ENCODE measurements around the gene METTL22. TPM values are rescaled to one million over a fixed set of nuclear protein-coding genes. Genes with fewer than 3 reads are reported as not detected.

Gene METTL22
- polyA plus RNA-seq, 1 experiment = 39.7 TPM

DNA sequence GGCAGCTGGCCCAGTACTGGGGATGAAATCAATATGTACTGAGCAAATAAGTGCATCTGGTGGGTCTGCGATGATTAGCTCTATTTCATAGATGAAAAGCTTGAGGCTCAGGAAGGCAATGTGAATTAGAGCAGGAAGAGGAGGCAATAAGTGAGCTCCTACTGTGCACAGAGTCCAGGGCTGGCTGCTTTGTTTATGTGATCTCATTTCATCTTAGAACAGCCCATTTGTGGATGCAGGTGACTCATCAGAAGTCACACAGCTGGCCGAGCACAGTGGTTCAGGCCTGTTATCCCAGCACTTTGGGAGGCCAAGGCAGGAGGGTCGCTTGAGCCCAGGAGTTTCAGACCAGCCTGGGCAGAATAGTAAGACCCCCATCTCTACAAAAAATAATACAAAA is 38.3 kb upstream of the METTL22 start:
- peaks cover 5% of the 10 kb centered on the region for H3K27me3 ChIP-seq (ENCODE audit: control insufficient read depth, insufficient read depth, low read length)
- H3K4me3 ChIP-seq (ENCODE audit: low read depth, low read length) = no peak overlapping the region
- no peak for DNase-seq (ENCODE audit: low read depth, low spot score)
- TF ChIP-seq, protein P1, sequence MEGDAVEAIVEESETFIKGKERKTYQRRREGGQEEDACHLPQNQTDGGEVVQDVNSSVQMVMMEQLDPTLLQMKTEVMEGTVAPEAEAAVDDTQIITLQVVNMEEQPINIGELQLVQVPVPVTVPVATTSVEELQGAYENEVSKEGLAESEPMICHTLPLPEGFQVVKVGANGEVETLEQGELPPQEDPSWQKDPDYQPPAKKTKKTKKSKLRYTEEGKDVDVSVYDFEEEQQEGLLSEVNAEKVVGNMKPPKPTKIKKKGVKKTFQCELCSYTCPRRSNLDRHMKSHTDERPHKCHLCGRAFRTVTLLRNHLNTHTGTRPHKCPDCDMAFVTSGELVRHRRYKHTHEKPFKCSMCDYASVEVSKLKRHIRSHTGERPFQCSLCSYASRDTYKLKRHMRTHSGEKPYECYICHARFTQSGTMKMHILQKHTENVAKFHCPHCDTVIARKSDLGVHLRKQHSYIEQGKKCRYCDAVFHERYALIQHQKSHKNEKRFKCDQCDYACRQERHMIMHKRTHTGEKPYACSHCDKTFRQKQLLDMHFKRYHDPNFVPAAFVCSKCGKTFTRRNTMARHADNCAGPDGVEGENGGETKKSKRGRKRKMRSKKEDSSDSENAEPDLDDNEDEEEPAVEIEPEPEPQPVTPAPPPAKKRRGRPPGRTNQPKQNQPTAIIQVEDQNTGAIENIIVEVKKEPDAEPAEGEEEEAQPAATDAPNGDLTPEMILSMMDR (IDR thresholded peaks at IDR 0.05; ENCODE audit: low read depth, low read length) = no peak
- no peak overlapping the region for H3K27ac ChIP-seq (ENCODE audit: low read depth, low read length)
- no peaks in the 10 kb centered on the region for H3K9me3 ChIP-seq (ENCODE audit: control insufficient read depth, insufficient read depth, low read length)
- POLR2A ChIA-PET = no interaction called here
- CTCF ChIA-PET = interaction anchor here (2.5 kb wide), 1 partner anchor 10 kb away, joined by 10 read pairs; no protein-coding TSS in a partner anchor

DNA sequence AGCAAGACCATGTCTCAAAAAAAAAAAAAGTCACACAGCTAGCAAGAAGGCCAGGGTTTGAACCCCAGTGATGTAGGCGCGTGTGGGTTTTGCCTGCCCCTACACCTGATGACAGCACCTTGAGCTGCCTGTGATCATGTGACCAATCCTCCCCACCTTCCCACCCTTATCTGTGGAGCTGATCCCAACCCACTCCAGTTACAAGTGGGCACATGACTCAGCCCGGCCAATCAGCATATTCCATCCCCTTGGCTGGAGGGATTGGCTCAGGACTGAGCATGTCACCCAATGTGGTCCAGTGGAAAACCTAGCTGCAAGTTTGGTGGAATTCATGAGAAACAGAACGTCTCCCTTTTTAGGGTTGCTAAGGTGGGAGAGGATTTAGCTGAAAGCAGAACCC is 37.8 kb upstream of the METTL22 start:
- H3K4me3 ChIP-seq (ENCODE audit: low read depth, low read length) = no peak overlapping the region
- CTCF ChIA-PET = interaction anchor here (2.5 kb wide), 1 partner anchor 11 kb away, joined by 10 read pairs; no protein-coding TSS in a partner anchor
- POLR2A ChIA-PET = no interaction called here
- DNase-seq (ENCODE audit: low read depth, low spot score) = no peak
- peaks cover 10% of the 10 kb centered on the region for H3K27me3 ChIP-seq (ENCODE audit: control insufficient read depth, insufficient read depth, low read length)
- no peaks in the 10 kb centered on the region for H3K9me3 ChIP-seq (ENCODE audit: control insufficient read depth, insufficient read depth, low read length)
- TF ChIP-seq, protein P1 (IDR thresholded peaks at IDR 0.05; ENCODE audit: low read depth, low read length) = no peak
- no peak overlapping the region for H3K27ac ChIP-seq (ENCODE audit: low read depth, low read length)

DNA sequence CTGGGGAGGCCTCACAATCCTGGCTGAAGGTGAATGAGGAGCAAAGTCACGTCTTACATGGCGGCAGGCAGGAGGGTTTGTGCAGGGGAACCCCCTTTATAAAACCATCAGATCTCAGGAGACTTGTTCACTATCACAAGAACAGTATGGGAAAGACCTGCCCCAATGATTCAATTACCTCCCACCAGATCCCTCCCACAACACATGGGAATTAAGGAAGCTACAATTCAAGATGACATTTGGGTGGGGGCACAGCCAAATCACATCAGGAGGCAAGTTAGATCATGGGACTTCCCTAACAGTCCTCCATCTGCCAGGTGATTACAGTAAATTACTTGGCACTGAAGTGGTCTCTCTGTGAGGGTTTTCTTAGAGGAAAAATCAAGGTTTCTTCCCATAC is 36.5 kb upstream of the METTL22 start:
- TF ChIP-seq, protein P1 (IDR thresholded peaks at IDR 0.05; ENCODE audit: low read depth, low read length) = no peak
- peaks cover 4% of the 10 kb centered on the region; the same call in 1 of the 2 replicates for H3K9me3 ChIP-seq (ENCODE audit: control insufficient read depth, insufficient read depth, low read length)
- ChIA-PET POLR2A (no interaction called here), CTCF (interaction anchor here (1.1 to 2.5 kb wide), 2 partner anchors 12 to 17 kb away, joined by 3 to 10 read pairs; no protein-coding TSS in a partner anchor)
- no peak overlapping the region for H3K27ac ChIP-seq (ENCODE audit: low read depth, low read length)
- H3K27me3 ChIP-seq (ENCODE audit: control insufficient read depth, insufficient read depth, low read length) = peaks cover 21% of the 10 kb centered on the region
- no peak overlapping the region for H3K4me3 ChIP-seq (ENCODE audit: low read depth, low read length)
- DNase-seq (ENCODE audit: low read depth, low spot score) = no peak

DNA sequence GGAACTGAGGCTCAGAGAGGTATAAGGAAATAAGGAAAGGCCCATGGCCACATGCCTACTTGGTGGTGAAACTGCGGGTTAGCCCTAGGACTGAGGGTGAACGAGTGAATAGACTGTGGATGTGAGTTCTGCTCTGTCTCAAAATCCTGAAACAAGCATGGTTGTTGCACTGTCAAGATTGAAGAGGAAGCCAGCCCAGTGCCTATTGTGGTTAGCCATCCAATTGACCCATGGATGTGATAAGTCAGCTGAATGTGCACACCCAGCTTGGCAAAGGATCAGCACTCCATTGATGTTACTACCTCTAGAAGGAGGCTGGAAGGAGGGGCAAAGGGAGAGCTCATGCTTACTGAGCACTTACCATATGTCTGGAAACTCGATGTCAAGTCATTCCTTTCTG is 35.6 kb upstream of the METTL22 start:
- POLR2A ChIA-PET = no interaction called here
- peaks cover 7% of the 10 kb centered on the region; the same call in 1 of the 2 replicates for H3K9me3 ChIP-seq (ENCODE audit: control insufficient read depth, insufficient read depth, low read length)
- DNase-seq (ENCODE audit: low read depth, low spot score) = no peak
- CTCF ChIA-PET = interaction anchor here (1.1 kb wide), 1 partner anchor 18 kb away, joined by 3 read pairs; no protein-coding TSS in a partner anchor
- peaks cover 29% of the 10 kb centered on the region for H3K27me3 ChIP-seq (ENCODE audit: control insufficient read depth, insufficient read depth, low read length)
- TF ChIP-seq, protein P1 (IDR thresholded peaks at IDR 0.05; ENCODE audit: low read depth, low read length) = no peak
- no peak overlapping the region for H3K4me3 ChIP-seq (ENCODE audit: low read depth, low read length)
- H3K27ac ChIP-seq (ENCODE audit: low read depth, low read length) = no peak overlapping the region

DNA sequence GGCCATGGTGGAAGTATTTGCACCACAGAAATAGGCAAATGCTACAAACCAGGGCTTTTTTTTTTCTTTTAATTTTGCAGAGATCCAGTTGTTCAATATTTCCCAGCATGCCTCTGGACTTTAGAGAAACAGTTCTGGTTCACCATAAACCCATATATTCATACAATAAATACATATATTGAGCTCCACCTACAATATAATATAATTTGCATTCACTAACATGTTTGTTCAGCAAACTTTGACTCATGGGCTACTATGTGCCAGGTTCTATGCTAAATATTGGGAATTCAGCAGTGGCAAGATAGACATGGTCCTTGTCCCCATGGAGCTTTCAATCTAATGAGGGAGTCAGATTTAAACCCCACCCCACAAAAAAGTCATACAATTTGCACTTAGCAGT is 34.4 kb upstream of the METTL22 start:
- CTCF ChIA-PET = no interaction called here
- Histone ChIP-seq H3K27me3 (ENCODE audit: control insufficient read depth, insufficient read depth, low read length) (peaks cover 27% of the 10 kb centered on the region), H3K27ac (ENCODE audit: low read depth, low read length) (no peak overlapping the region), H3K4me3 (ENCODE audit: low read depth, low read length) (no peak overlapping the region), H3K9me3 (ENCODE audit: control insufficient read depth, insufficient read depth, low read length) (peaks cover 7% of the 10 kb centered on the region; the same call in 1 of the 2 replicates)
- POLR2A ChIA-PET = no interaction called here
- no peak for DNase-seq (ENCODE audit: low read depth, low spot score)
- TF ChIP-seq, protein P1 (IDR thresholded peaks at IDR 0.05; ENCODE audit: low read depth, low read length) = no peak

Measured in AG04450 (cell line).